Pons (tissue), 1 donor: Measurements from ENCODE around the gene GTPBP6.
A peak's percentile ranks its signal among the peaks of the same experiment; 100 is the strongest.
"Not testable (repeated sequence)": the region's sequence is repeated elsewhere in the genome, so short reads cannot be mapped to it uniquely, and the experiment has no call there.

Experiments used
- DNase-seq: peaks from one replicate; pipeline ENCODE4 v3.0.0-alpha.2; 2016; ENCODE audit warnings: low spot score

Gene GTPBP6

GRCh38 chrX:335758-336155 is 17.2 kb upstream of the GTPBP6 start:
- DNase-seq = no peak

- DNase-seq = no peak
Observed at GRCh38 chrX:334971-335757, 16.6 kb upstream of the GTPBP6 start.

- DNase-seq = no peak
Observed at GRCh38 chrX:334331-334891, 15.8 kb upstream of the GTPBP6 start.

- DNase-seq = no peak
Observed at GRCh38 chrX:333611-334311, 15.2 kb upstream of the GTPBP6 start.

- no peak for DNase-seq
Observed at GRCh38 chrX:332916-333610, 14.5 kb upstream of the GTPBP6 start.

GRCh38 chrX:332496-332860 is 13.9 kb upstream of the GTPBP6 start:
- DNase-seq = no peak

- no peak for DNase-seq
Observed at GRCh38 chrX:331825-332495, 13.4 kb upstream of the GTPBP6 start.

- DNase-seq = no peak
Observed at GRCh38 chrX:331151-331824, 12.7 kb upstream of the GTPBP6 start.

GRCh38 chrX:330726-331150 is 12.1 kb upstream of the GTPBP6 start:
- DNase-seq = no peak

- DNase-seq = not testable (repeated sequence)
Observed at GRCh38 chrX:330141-330725, 11.6 kb upstream of the GTPBP6 start.

- no peak for DNase-seq
Observed at GRCh38 chrX:329291-329910, 10.8 kb upstream of the GTPBP6 start.

GRCh38 chrX:327660-328126 is 9.1 kb upstream of the GTPBP6 start:
- DNase-seq = no peak

- DNase-seq = not testable (repeated sequence)
Observed at GRCh38 chrX:324664-325063, 6.1 kb upstream of the GTPBP6 start.

GRCh38 chrX:323721-324628 is 5.4 kb upstream of the GTPBP6 start:
- DNase-seq = peak; percentile 25

GRCh38 chrX:320126-320783 is 1.7 kb upstream of the GTPBP6 start:
- peak; percentile 14 for DNase-seq

GRCh38 chrX:319579-320125 is 1.1 kb upstream of the GTPBP6 start:
- DNase-seq = no peak

GRCh38 chrX:318068-318738 is 393 bp downstream of the GTPBP6 start:
- DNase-seq = peak; percentile 95
